Mucosa of descending colon (tissue), 3 donors: ENCODE results near the gene ANTXR1. TPM values are rescaled to one million over a fixed set of nuclear protein-coding genes. Genes with fewer than 3 reads are reported as not detected.

ENCODE experiments used
- ATAC-seq: fragments of 200-7000 bp; cut with Tn5 transposase; one replicate; pipeline ENCODE4 v1.9.1; 2020; ENCODE audit warnings: mild to moderate bottlenecking, moderate library complexity
- DNase-seq, 3 donors: peaks; one replicate each; pipeline ENCODE4 v3.0.0-alpha.2; 2020
- H3K36me3 ChIP-seq: fragments of 200-600 bp; one replicate; pipeline ENCODE4 v1.8.0; 2021; ENCODE audit warnings: low read depth, mild to moderate bottlenecking
- H3K4me1 ChIP-seq: fragments of 200-600 bp; one replicate; pipeline ENCODE4 v1.8.0; 2021; ENCODE audit warnings: low read depth, mild to moderate bottlenecking
- H3K4me3 ChIP-seq: fragments of 200-600 bp; one replicate; pipeline ENCODE4 v1.8.0; 2021; ENCODE audit warnings: mild to moderate bottlenecking
- H3K9me3 ChIP-seq: fragments of 200-600 bp; one replicate; pipeline ENCODE4 v1.8.0; 2021; ENCODE audit warnings: mild to moderate bottlenecking
- CTCF ChIP-seq: fragments of 200-600 bp; IDR thresholded peaks from one replicate; pipeline ENCODE4 v1.8.0; 2022; ENCODE audit warnings: antibody characterized with exemption, mild to moderate bottlenecking
- intact Hi-C, 2 donors: fragments of 100-400 bp; cut with DNase I in 1 of 2; cut with micrococcal nuclease in 1 of 2; formaldehyde crosslinking; loops; one replicate each; pipeline versions ENCODE4 v1.11.0 to v1.11.1; 2022; cut with DNase I, micrococcal nuclease
- total RNA-seq, 3 donors: library from RNA; stranded (reverse); fragmentation: NEBNext Ultra II Directional in 2 of 3; extraction: Animal tissue kit (Norgen Biotek cat#: 25700) in 2 of 3; gene quantifications; one replicate each; pipeline versions ENCODE4 v1.2.1 to v1.2.4, GENCODE V29; 2021 to 2023
- donor health status: DM: no; HTN: no; CAD: no; lungs with moderate emphysema.
- donor health status: DM: no; HTN: no; CAD: no.
- donor health status: DM: no; HTN: yes; CAD: no.

The ANTXR1 gene
- total RNA-seq, 3 donors from 2014 or later = 10.7 to 77.7 (median 18.6) TPM

GRCh38 chr2:69133898-69134297 lies 120.9 kb downstream of the ANTXR1 start:
- TF ChIP-seq CTCF = no peak
- Histone ChIP-seq H3K4me1 (no peaks in the 10 kb centered on the region), H3K4me3 (no peak overlapping the region), H3K36me3 (no peaks in the 10 kb centered on the region), H3K9me3 (no peaks in the 10 kb centered on the region)
- intact Hi-C loops = no loop called here
- DNase-seq = no peak
- no peak for ATAC-seq

GRCh38 chr2:69134306-69134945 lies 121.4 kb downstream of the ANTXR1 start:
- Histone ChIP-seq H3K36me3 (no peaks in the 10 kb centered on the region), H3K4me3 (no peak overlapping the region), H3K9me3 (no peaks in the 10 kb centered on the region), H3K4me1 (no peaks in the 10 kb centered on the region)
- ATAC-seq (no peak), DNase-seq (no peak)
- intact Hi-C loops = no loop called here
- no peak for TF ChIP-seq CTCF

GRCh38 chr2:69138247-69138772 lies 125.3 kb downstream of the ANTXR1 start:
- TF ChIP-seq CTCF = no peak
- ATAC-seq = peak; percentile 73
- intact Hi-C loops = no loop called here

GRCh38 chr2:69138793-69139459 lies 125.9 kb downstream of the ANTXR1 start:
- no peak for TF ChIP-seq CTCF
- Histone ChIP-seq H3K4me3 (no peak overlapping the region), H3K9me3 (no peaks in the 10 kb centered on the region), H3K4me1 (no peaks in the 10 kb centered on the region), H3K36me3 (no peaks in the 10 kb centered on the region)
- intact Hi-C loops = no loop called here
- ATAC-seq (peak; percentile 93), DNase-seq (peak; percentile 41 to 55 (median 44))

More at GRCh38 chr2:69138247-69138772, 125.3 kb downstream of the ANTXR1 start:
- Histone ChIP-seq H3K36me3 (no peaks in the 10 kb centered on the region), H3K4me3 (no peak overlapping the region), H3K4me1 (no peaks in the 10 kb centered on the region), H3K9me3 (no peaks in the 10 kb centered on the region)
- no peak for DNase-seq

GRCh38 chr2:69139778-69140670 lies 127.0 kb downstream of the ANTXR1 start:
- Histone ChIP-seq H3K4me1 (no peaks in the 10 kb centered on the region), H3K36me3 (no peaks in the 10 kb centered on the region), H3K9me3 (no peaks in the 10 kb centered on the region), H3K4me3 (no peak overlapping the region)
- ATAC-seq (no peak), DNase-seq (no peak)
- no peak for TF ChIP-seq CTCF
- intact Hi-C loops = no loop called here
